GM23248 (cell line): ENCODE data around the gene LHCGR. TPM values are rescaled to one million over a fixed set of nuclear protein-coding genes. Genes with fewer than 3 reads are reported as not detected.

ENCODE experiments used
- DNase-seq: peaks from one replicate; pipeline ENCODE4 v3.0.0-alpha.2; 2015
- H2AFZ ChIP-seq: fragments of 200-600 bp; sonication (generic); 2 replicates; pipeline ENCODE4 v1.6.1; 2016; ENCODE audit warnings: antibody characterized with exemption
- H3F3A ChIP-seq: fragments of 200-600 bp; sonication (generic); 2 replicates; pipeline ENCODE4 v1.6.1; 2016; ENCODE audit warnings: mild to moderate bottlenecking, antibody characterized with exemption, mixed run types; ENCODE audit not compliant: insufficient read depth
- H3K27ac ChIP-seq: fragments of 200-600 bp; sonication (generic); 2 replicates; pipeline ENCODE4 v1.5.1; 2016; ENCODE audit warnings: mild to moderate bottlenecking
- H3K27me3 ChIP-seq: fragments of 200-600 bp; sonication (generic); replicated peaks from 2 replicates; pipeline ENCODE4 v1.6.1; 2016; ENCODE audit warnings: mild to moderate bottlenecking; ENCODE audit not compliant: insufficient read depth
- H3K36me3 ChIP-seq: fragments of 200-600 bp; sonication (generic); 2 replicates; pipeline ENCODE4 v1.6.1; 2016; ENCODE audit warnings: low read depth, mild to moderate bottlenecking
- H3K4me1 ChIP-seq: fragments of 200-600 bp; sonication (generic); 2 replicates; pipeline ENCODE4 v1.6.1; 2016; ENCODE audit warnings: mild to moderate bottlenecking; ENCODE audit not compliant: insufficient read depth
- H3K4me2 ChIP-seq: fragments of 200-600 bp; sonication (generic); one replicate; pipeline ENCODE4 v1.6.1; 2016; ENCODE audit warnings: mild to moderate bottlenecking; ENCODE audit not compliant: unreplicated experiment
- H3K4me3 ChIP-seq: fragments of 200-600 bp; sonication (generic); 2 replicates; pipeline ENCODE4 v1.5.1; 2016; ENCODE audit warnings: mild to moderate bottlenecking
- H3K79me2 ChIP-seq: fragments of 200-600 bp; sonication (generic); 2 replicates; pipeline ENCODE4 v1.6.1; 2016; ENCODE audit warnings: mild to moderate bottlenecking; ENCODE audit not compliant: insufficient read depth
- H3K9ac ChIP-seq: fragments of 200-600 bp; sonication (generic); 2 replicates; pipeline ENCODE4 v1.6.1; 2016; ENCODE audit warnings: mild to moderate bottlenecking
- H3K9me2 ChIP-seq: fragments of 200-600 bp; sonication (generic); 2 replicates; pipeline ENCODE4 v1.6.1; 2016; ENCODE audit warnings: mixed run types, mild to moderate bottlenecking, moderate library complexity; ENCODE audit not compliant: insufficient read depth
- H3K9me3 ChIP-seq: fragments of 200-600 bp; sonication (generic); one replicate; pipeline ENCODE4 v1.6.1; 2017; ENCODE audit warnings: low read depth
- H4K20me1 ChIP-seq: fragments of 200-600 bp; sonication (generic); 2 replicates; pipeline ENCODE4 v1.6.0; 2016; ENCODE audit not compliant: insufficient read depth
- EZH2 ChIP-seq: fragments of 200-600 bp; sonication (generic); IDR thresholded peaks from 2 replicates; pipeline ENCODE4 v1.6.1; 2018; ENCODE audit warnings: antibody characterized with exemption, mild to moderate bottlenecking; ENCODE audit not compliant: insufficient read depth, poor library complexity, severe bottlenecking
- EZH2phosphoT487 ChIP-seq: fragments of 200-600 bp; sonication (generic); IDR thresholded peaks from 2 replicates; pipeline ENCODE4 v1.6.1; 2018; ENCODE audit warnings: antibody characterized with exemption, moderate library complexity, mild to moderate bottlenecking, low read depth; ENCODE audit not compliant: insufficient read depth
- WGBS, 2 experiments: methylation state at CpG; one replicate each; pipeline ENCODE4 v1.1.6; 2015 to 2017; ENCODE audit warnings: low lambda C conversion rate in 2 of 2, low coverage in 1 of 2; ENCODE audit errors: missing lambda C conversion rate in 2 of 2; 5-methylcytosine and 5-hydroxymethylcytosine counted together
- in situ Hi-C: fragments of 300-500 bp; cut with MboI; formaldehyde crosslinking; loops from 2 replicates; pipeline ENCODE4 v1.15.0; 2020
- polyA plus RNA-seq: library from polyadenylated mRNA; unstranded; fragments of >200 nt; fragmentation: Nextera tagmentation; extraction: Ambion mirVana; gene quantifications from 2 replicates; pipeline ENCODE4 v1.2.1, GENCODE V29; 2016
- total RNA-seq: library from RNA; depleted of rRNA; stranded (reverse); fragments of >200 nt; shearing (Covaris generic); gene quantifications from 2 replicates; pipeline ENCODE4 v1.2.3, GENCODE V29; 2014

LHCGR gene
- total and polyA plus RNA-seq, 2 experiments from 2014 or later, result not detected

DNA sequence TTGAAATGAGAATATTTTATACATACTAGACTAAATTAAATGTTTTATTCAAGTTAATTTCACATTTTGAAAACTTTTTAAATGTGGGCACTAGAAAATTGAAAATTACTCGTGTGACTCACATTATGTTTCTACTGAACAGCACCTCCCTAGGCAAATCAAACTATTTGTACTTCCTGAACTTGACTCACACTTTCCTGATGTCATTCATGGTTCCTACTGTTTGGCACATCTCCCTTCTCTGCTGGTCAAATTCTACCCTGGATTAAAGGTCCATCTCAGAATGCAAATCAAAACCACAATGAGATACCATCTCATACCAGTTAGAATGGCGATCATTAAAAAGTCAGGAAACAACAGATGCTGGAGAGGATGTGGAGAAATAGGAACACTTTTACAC is 16.7 kb downstream of the LHCGR start:
- H3K9ac ChIP-seq, result no peak overlapping the region
- no peak for TF ChIP-seq EZH2
- TF ChIP-seq EZH2phosphoT487, result 0 out of 2 replicates have a peak, but pooled peaks have one; percentile 35
- WGBS, 2 experiments, result 8% methylated on average over 2 of the region's 2 CpGs
- H3K4me1 ChIP-seq, result peaks cover 24% of the 10 kb centered on the region
- no peaks in the 10 kb centered on the region for H3K9me2 ChIP-seq
- no peaks in the 10 kb centered on the region for H3K9me3 ChIP-seq
- H4K20me1 ChIP-seq, result no peaks in the 10 kb centered on the region
- H3F3A ChIP-seq, result peaks cover 33% of the 10 kb centered on the region; the same call in 1 of the 2 replicates
- no peak overlapping the region for H3K4me3 ChIP-seq
- no peak overlapping the region for H3K27ac ChIP-seq
- no peaks in the 10 kb centered on the region for H3K79me2 ChIP-seq
- H3K36me3 ChIP-seq, result no peaks in the 10 kb centered on the region
- in situ Hi-C loops, result no loop called here
- H3K4me2 ChIP-seq, result no peak overlapping the region
- peak; percentile 91 for DNase-seq
- no peak overlapping the region for H2AFZ ChIP-seq
- no peaks in the 10 kb centered on the region for H3K27me3 ChIP-seq

DNA sequence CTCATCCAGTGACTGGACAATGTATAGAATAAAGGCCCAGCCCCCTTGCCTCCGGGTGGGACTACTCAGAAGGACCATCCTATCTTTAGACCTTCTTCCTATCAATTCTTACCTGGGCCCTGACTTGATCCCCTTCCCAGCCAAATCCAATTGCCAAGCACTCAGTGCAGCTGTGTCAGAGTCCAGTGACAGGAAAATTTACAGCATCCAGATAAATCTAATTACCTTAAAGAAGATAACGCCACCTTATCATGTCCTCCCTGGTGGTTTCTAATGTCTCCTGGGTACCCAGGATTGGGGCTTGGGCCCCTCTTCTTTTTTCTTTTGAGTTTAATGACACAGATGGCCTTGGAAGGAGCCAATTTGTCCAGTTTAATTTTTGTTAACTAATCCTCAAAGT is 19.3 kb downstream of the LHCGR start:
- WGBS, 2 experiments, result 81 to 98% methylated on average over 2 of the region's 2 CpGs
- in situ Hi-C loops, result no loop called here

DNA sequence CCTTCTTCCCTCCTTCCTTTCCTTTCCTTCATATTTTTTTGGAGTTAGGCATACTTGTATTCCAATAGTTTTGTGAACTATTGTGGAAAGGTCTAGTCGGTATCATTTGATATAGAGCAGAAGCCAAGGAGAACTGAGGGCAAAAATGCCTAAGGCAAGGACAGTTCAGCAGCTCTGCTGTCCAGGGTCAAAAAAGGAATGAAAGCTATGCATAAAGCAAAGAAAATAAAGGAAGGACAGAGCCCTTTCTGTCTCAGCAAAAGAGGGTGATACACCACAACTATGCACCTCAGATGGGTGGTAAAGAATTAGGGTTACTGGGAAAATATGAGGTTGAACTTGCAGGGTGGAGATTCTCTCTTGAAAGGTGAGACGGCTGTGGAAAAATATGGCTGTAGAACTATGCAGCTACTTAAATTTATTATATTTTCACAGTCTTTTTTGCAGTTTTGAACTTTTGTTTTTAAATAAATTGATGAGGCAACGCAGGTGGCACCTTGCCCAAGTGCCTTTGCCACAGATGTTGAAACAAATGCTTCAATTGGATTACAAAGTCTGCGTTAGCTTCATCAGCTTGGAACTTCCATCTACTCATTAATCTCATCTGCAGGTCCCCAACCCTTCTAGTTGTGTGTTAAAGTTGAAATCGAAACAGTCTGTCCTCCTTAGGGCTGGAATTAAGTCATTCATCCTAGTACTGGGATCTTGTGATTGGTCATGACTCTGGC is 20.8 kb downstream of the LHCGR start:
- Histone ChIP-seq H3K9ac (no peak overlapping the region), H3K4me1 (peaks cover 24% of the 10 kb centered on the region), H3K79me2 (no peaks in the 10 kb centered on the region), H3K4me2 (peak overlapping the region; percentile 44), H2AFZ (no peak overlapping the region), H3K9me3 (no peaks in the 10 kb centered on the region), H3K9me2 (no peaks in the 10 kb centered on the region), H3K36me3 (no peaks in the 10 kb centered on the region), H4K20me1 (no peaks in the 10 kb centered on the region), H3F3A (peaks cover 36% of the 10 kb centered on the region; the same call in 1 of the 2 replicates), H3K4me3 (peak overlapping the region; percentile 6; the same call in 1 of the 2 replicates), H3K27me3 (no peaks in the 10 kb centered on the region), H3K27ac (no peak overlapping the region)
- DNase-seq, result peak; percentile 67
- in situ Hi-C loops, result no loop called here
- TF ChIP-seq EZH2, result no peak
- TF ChIP-seq EZH2phosphoT487, result no peak
- WGBS, 2 experiments, result 12 to 20% methylated on average over 5 of the region's 5 CpGs

More for the DNA sequence above, 19.3 kb downstream of the LHCGR start:
- H3K4me3 ChIP-seq, result no peak overlapping the region
- no peaks in the 10 kb centered on the region for H3K27me3 ChIP-seq
- no peak overlapping the region for H3K27ac ChIP-seq
- H3K9ac ChIP-seq, result no peak overlapping the region
- no peaks in the 10 kb centered on the region for H3K9me2 ChIP-seq
- no peaks in the 10 kb centered on the region for H3K79me2 ChIP-seq
- H3K4me1 ChIP-seq, result peaks cover 24% of the 10 kb centered on the region
- H3K36me3 ChIP-seq, result no peaks in the 10 kb centered on the region
- peaks cover 36% of the 10 kb centered on the region; the same call in 1 of the 2 replicates for H3F3A ChIP-seq
- no peak overlapping the region for H2AFZ ChIP-seq
- H3K4me2 ChIP-seq, result no peak overlapping the region
- no peaks in the 10 kb centered on the region for H3K9me3 ChIP-seq
- no peak for DNase-seq
- no peak for TF ChIP-seq EZH2
- no peaks in the 10 kb centered on the region for H4K20me1 ChIP-seq

DNA sequence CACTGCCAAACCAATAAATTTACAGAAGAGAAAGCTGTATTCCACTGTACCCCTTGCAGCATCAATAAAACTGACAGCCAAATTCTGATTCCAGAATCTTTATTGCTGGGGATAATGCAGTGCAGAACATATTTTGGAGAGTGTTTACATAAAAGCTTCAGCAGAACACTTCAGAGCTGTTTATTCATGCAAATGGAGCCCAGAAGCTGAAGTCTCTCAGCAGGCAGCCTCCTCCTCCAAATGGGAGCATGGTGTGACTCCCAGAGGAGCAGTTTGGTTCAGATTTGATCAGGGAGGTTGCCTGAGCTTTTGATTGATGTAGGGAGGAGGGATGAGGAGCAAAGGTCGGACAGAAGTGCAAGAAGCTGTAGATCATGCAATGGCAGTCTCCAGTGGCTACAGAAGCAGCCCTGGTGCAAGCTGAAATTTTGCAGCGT is 22.4 kb downstream of the LHCGR start:
- Histone ChIP-seq H3K4me2 (no peak overlapping the region), H3K4me1 (peaks cover 17% of the 10 kb centered on the region), H3K27ac (no peak overlapping the region), H3K4me3 (no peak overlapping the region), H3K9ac (no peak overlapping the region), H2AFZ (no peak overlapping the region), H3K9me2 (no peaks in the 10 kb centered on the region), H3K9me3 (no peaks in the 10 kb centered on the region), H3K36me3 (no peaks in the 10 kb centered on the region), H3F3A (peaks cover 26% of the 10 kb centered on the region; the same call in 1 of the 2 replicates), H4K20me1 (no peaks in the 10 kb centered on the region), H3K79me2 (no peaks in the 10 kb centered on the region), H3K27me3 (no peaks in the 10 kb centered on the region)
- in situ Hi-C loops, result no loop called here
- no peak for DNase-seq
- no peak for TF ChIP-seq EZH2phosphoT487
- no peak for TF ChIP-seq EZH2
- 13 to 16% methylated on average over 2 of the region's 2 CpGs for WGBS, 2 experiments

DNA sequence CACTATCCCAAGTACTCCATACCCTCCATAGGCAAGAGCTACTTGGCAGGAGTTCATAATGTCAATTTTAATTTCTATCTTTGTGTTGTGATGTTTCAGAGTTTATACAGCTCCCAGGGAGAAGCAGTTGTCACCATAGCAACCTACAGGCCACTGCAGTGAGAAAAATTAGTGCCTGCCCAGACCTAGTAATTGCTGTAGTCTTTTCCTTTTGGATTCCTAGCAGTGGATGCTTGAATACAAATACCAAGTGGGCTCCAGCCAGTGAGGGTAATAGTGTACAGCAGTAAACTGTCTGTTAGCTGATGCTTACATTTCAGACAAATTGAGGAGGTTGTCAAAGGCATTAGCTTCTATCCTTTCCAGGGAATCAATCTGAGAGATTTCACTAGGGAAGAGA is 26.7 kb downstream of the LHCGR start:
- Histone ChIP-seq H3K4me3 (no peak overlapping the region), H2AFZ (no peak overlapping the region), H3K27ac (no peak overlapping the region), H4K20me1 (no peaks in the 10 kb centered on the region), H3K79me2 (no peaks in the 10 kb centered on the region), H3K4me1 (peaks cover 4% of the 10 kb centered on the region), H3F3A (peaks cover 6% of the 10 kb centered on the region; the same call in 1 of the 2 replicates), H3K4me2 (no peak overlapping the region), H3K9me2 (no peaks in the 10 kb centered on the region), H3K9me3 (no peaks in the 10 kb centered on the region), H3K36me3 (no peaks in the 10 kb centered on the region), H3K9ac (no peak overlapping the region), H3K27me3 (no peaks in the 10 kb centered on the region)
- TF ChIP-seq EZH2 (no peak), EZH2phosphoT487 (no peak)
- in situ Hi-C loops, result no loop called here
- DNase-seq, result no peak
